ENCODE measurements around the gene TMEM132D.

TMEM132D gene

GRCh38 chr12:129152351-129153104 is 751.3 kb downstream of the TMEM132D start:
- no peak for DNase-seq

- no peak for DNase-seq
Measured at GRCh38 chr12:129150721-129151120, 753.1 kb downstream of the TMEM132D start.

- no peak for DNase-seq
Measured at GRCh38 chr12:129145381-129145780, 758.4 kb downstream of the TMEM132D start.

GRCh38 chr12:129138776-129139175 is 765.0 kb downstream of the TMEM132D start:
- no peak for DNase-seq

GRCh38 chr12:129136694-129137325 is 767.0 kb downstream of the TMEM132D start:
- no peak for DNase-seq

GRCh38 chr12:129127771-129128170 is 776.1 kb downstream of the TMEM132D start:
- no peak for DNase-seq

- peak; percentile 56 for DNase-seq
Measured at GRCh38 chr12:129127211-129127610, 776.6 kb downstream of the TMEM132D start.

- DNase-seq, result no peak
Measured at GRCh38 chr12:129119537-129119936, 784.3 kb downstream of the TMEM132D start.

- no peak for DNase-seq
Measured at GRCh38 chr12:129115558-129115957, 788.3 kb downstream of the TMEM132D start.

- DNase-seq, result no peak
Measured at GRCh38 chr12:129110575-129110974, 793.2 kb downstream of the TMEM132D start.

GRCh38 chr12:129109174-129110001 is 794.4 kb downstream of the TMEM132D start:
- DNase-seq, result no peak

GRCh38 chr12:129106772-129107171 is 797.1 kb downstream of the TMEM132D start:
- DNase-seq, result no peak

- no peak for DNase-seq
Measured at GRCh38 chr12:129103231-129103630, 800.6 kb downstream of the TMEM132D start.

- no peak for DNase-seq
Measured at GRCh38 chr12:129102233-129102632, 801.6 kb downstream of the TMEM132D start.

GRCh38 chr12:129101816-129102215 is 802.0 kb downstream of the TMEM132D start:
- DNase-seq, result no peak

- no peak for DNase-seq
Measured at GRCh38 chr12:129101404-129101803, 802.4 kb downstream of the TMEM132D start.

GRCh38 chr12:129097451-129097850 is 806.4 kb downstream of the TMEM132D start:
- DNase-seq, result no peak

GRCh38 chr12:129096968-129097367 is 806.9 kb downstream of the TMEM132D start:
- no peak for DNase-seq

GRCh38 chr12:129096184-129096583 is 807.6 kb downstream of the TMEM132D start:
- DNase-seq, result no peak

GRCh38 chr12:129089576-129089975 is 814.2 kb downstream of the TMEM132D start:
- DNase-seq, result no peak

GRCh38 chr12:129084875-129085826 is 818.7 kb downstream of the TMEM132D start:
- no peak for DNase-seq

- DNase-seq, result no peak
Measured at GRCh38 chr12:129083121-129083840, 820.5 kb downstream of the TMEM132D start.
